Mucosa of descending colon (tissue), 3 donors: ENCODE results near the gene ZSWIM5. TPM values are rescaled to one million over a fixed set of nuclear protein-coding genes. Genes with fewer than 3 reads are reported as not detected.
A peak's percentile ranks its signal among the peaks of the same experiment; 100 is the strongest.
"Not testable (repeated sequence)": the region's sequence is repeated elsewhere in the genome, so short reads cannot be mapped to it uniquely, and the experiment has no call there.

Source experiments
- ATAC-seq: fragments of 200-7000 bp; cut with Tn5 transposase; one replicate; pipeline ENCODE4 v1.9.1; 2020; ENCODE audit warnings: mild to moderate bottlenecking, moderate library complexity
- DNase-seq, 3 donors: peaks; one replicate each; pipeline ENCODE4 v3.0.0-alpha.2; 2020
- H3K36me3 ChIP-seq: fragments of 200-600 bp; one replicate; pipeline ENCODE4 v1.8.0; 2021; ENCODE audit warnings: low read depth, mild to moderate bottlenecking
- H3K4me1 ChIP-seq: fragments of 200-600 bp; one replicate; pipeline ENCODE4 v1.8.0; 2021; ENCODE audit warnings: low read depth, mild to moderate bottlenecking
- H3K4me3 ChIP-seq: fragments of 200-600 bp; one replicate; pipeline ENCODE4 v1.8.0; 2021; ENCODE audit warnings: mild to moderate bottlenecking
- H3K9me3 ChIP-seq: fragments of 200-600 bp; one replicate; pipeline ENCODE4 v1.8.0; 2021; ENCODE audit warnings: mild to moderate bottlenecking
- intact Hi-C, 2 donors: fragments of 100-400 bp; cut with DNase I in 1 of 2; cut with micrococcal nuclease in 1 of 2; formaldehyde crosslinking; loops; one replicate each; pipeline versions ENCODE4 v1.11.0 to v1.11.1; 2022; cut with DNase I, micrococcal nuclease
- total RNA-seq, 3 donors: library from RNA; stranded (reverse); fragmentation: NEBNext Ultra II Directional in 2 of 3; extraction: Animal tissue kit (Norgen Biotek cat#: 25700) in 2 of 3; gene quantifications; one replicate each; pipeline versions ENCODE4 v1.2.1 to v1.2.4, GENCODE V29; 2021 to 2023
- TF ChIP-seq, protein P1 (sequence below): fragments of 200-600 bp; IDR thresholded peaks from one replicate; pipeline ENCODE4 v1.8.0; 2022; ENCODE audit warnings: antibody characterized with exemption, mild to moderate bottlenecking
- donor health status: DM: no; HTN: no; CAD: no; lungs with moderate emphysema.
- donor health status: DM: no; HTN: no; CAD: no.
- donor health status: DM: no; HTN: yes; CAD: no.

The ZSWIM5 gene
- total RNA-seq, 3 donors from 2014 or later = 6.9 to 16.5 (median 10.1) TPM

DNA sequence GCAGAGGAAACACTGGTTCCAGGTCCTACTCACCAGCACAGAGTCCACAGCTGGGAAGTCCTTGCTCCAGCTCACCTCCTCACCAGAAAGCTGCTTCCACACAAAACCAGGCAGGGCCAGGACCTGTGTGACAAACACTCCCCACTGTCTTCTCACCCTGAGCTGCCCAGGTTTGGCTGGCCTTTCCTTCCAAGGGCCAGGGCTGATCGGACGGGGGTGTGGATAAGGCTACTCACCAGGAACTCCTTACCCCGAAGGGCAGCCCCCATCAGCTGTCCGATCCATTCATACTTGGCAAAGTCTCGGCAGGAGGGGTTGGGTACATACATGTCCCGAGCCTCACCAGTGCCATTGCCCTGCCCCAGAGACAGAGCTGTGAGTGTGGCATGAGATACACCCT lies 200.6 kb downstream of the ZSWIM5 start:
- H3K9me3 ChIP-seq = no peaks in the 10 kb centered on the region
- intact Hi-C loops = no loop called here

DNA sequence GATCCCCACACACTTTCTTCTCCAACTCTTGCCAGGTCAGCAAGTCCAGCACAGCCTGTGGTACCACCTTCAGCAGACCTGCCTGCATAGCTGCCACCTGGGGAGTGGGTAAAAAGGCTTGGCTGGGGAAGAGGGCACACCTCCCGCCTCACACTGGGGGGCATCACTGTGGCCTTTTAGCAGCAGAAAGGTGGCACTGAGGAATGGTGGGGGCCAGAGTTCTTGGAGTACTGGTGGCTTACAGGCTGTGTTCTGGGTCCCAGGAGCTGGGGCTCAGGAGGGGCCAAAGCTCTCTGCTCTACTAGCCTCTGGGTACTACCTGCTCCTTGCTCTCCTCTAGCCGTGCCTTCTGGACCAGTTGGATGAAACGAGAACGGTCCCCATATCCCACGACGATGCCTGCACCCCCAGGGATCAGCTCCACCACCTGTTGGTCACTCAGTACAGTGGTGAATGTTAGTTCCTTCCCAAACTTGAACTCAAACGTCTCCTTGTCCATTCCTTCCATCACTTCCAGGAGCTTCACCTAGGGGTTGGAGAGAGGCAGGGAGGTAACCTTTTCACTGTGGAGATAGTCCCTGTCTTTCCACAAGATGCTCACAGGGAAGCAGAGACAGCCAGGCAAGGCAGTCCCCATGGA lies 202.0 kb downstream of the ZSWIM5 start:
- intact Hi-C loops = no loop called here
- no peak overlapping the region for H3K4me3 ChIP-seq
- H3K9me3 ChIP-seq = no peaks in the 10 kb centered on the region
- peaks cover 2% of the 10 kb centered on the region for H3K4me1 ChIP-seq
- H3K36me3 ChIP-seq = peaks cover 17% of the 10 kb centered on the region
- TF ChIP-seq, protein P1, sequence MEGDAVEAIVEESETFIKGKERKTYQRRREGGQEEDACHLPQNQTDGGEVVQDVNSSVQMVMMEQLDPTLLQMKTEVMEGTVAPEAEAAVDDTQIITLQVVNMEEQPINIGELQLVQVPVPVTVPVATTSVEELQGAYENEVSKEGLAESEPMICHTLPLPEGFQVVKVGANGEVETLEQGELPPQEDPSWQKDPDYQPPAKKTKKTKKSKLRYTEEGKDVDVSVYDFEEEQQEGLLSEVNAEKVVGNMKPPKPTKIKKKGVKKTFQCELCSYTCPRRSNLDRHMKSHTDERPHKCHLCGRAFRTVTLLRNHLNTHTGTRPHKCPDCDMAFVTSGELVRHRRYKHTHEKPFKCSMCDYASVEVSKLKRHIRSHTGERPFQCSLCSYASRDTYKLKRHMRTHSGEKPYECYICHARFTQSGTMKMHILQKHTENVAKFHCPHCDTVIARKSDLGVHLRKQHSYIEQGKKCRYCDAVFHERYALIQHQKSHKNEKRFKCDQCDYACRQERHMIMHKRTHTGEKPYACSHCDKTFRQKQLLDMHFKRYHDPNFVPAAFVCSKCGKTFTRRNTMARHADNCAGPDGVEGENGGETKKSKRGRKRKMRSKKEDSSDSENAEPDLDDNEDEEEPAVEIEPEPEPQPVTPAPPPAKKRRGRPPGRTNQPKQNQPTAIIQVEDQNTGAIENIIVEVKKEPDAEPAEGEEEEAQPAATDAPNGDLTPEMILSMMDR = no peak
- ATAC-seq (no peak), DNase-seq (no peak)

More for the DNA sequence above, 200.6 kb downstream of the ZSWIM5 start:
- H3K36me3 ChIP-seq = peaks cover 17% of the 10 kb centered on the region
- ATAC-seq (no peak), DNase-seq (no peak)
- no peak overlapping the region for H3K4me3 ChIP-seq
- H3K4me1 ChIP-seq = peaks cover 12% of the 10 kb centered on the region
- TF ChIP-seq, protein P1 = no peak

DNA sequence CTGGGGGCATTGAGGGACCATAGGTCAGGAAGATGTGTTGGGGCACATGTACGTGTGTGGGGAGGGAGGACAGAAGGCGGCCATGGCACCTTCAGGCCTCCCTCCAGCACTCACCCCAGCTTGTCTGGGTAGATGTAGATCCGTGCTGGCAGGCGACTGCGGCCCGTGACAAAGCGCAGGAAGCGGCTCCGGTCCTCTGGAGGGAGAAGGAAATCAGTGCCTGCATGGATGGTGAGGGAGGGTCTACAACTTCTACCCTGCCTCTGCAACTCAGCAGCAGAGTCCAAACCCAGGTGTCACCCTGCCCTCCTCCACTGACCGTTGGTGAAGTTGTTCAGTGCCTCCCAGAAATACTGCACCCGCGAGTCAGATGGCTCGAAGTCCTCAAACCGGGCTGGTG lies 202.7 kb downstream of the ZSWIM5 start:
- H3K9me3 ChIP-seq = no peaks in the 10 kb centered on the region
- ATAC-seq (no peak), DNase-seq (no peak)
- intact Hi-C loops = no loop called here
- TF ChIP-seq, protein P1 = no peak
- peaks cover 17% of the 10 kb centered on the region for H3K36me3 ChIP-seq
- H3K4me3 ChIP-seq = no peak overlapping the region
- no peaks in the 10 kb centered on the region for H3K4me1 ChIP-seq

DNA sequence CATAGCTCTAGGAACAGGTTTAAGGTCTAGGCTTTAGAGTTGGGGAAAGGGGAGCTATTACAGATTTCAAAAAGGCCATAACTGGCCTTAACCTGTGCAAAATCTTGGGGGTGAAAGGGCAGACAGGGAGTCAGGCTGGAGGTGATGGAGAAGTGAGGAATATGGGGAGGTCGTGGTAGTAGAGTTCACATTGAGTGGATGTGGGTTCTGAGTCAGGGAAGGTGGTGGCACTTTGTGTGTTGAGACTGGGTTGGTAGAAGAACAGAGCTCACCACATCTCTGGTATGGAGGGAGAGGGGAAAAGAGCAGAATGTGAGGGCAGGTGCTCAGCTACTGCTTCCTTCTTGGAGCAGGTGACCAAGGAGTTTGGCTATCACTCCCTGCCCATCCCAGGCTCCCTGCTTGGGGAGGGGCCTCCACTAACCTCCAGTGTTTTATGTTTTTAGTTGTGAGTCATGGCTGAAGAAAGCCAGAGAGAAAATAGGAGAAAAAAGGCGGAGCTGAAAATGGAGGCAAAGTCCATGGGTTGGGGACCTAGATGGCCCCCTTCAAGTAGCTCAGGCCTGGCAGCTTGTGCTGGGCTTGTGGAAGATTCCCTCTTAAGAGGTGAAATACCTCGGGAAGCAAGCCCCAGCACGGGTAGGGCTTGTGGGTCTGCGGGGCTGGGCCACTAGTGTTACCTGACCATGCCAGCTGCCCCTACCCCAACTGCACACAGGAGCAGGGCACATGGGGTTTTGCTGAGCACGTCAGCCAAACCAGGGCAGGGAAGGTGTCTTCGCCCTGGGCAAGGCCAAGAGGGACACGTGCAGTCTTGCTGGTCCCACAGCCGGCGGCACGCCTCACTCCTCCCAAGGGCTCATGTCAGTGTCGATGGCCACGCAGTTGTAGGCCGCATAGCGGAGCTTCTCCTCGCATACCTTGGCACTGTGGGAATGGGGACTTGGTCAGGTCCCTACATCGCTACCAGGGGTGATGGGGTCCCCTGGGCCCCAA lies 203.5 kb downstream of the ZSWIM5 start:
- Histone ChIP-seq H3K4me1 (no peaks in the 10 kb centered on the region), H3K4me3 (no peak overlapping the region), H3K36me3 (peaks cover 17% of the 10 kb centered on the region), H3K9me3 (no peaks in the 10 kb centered on the region)
- DNase-seq (no peak), ATAC-seq (peak; percentile 61)
- intact Hi-C loops = no loop called here
- TF ChIP-seq, protein P1 = no peak

DNA sequence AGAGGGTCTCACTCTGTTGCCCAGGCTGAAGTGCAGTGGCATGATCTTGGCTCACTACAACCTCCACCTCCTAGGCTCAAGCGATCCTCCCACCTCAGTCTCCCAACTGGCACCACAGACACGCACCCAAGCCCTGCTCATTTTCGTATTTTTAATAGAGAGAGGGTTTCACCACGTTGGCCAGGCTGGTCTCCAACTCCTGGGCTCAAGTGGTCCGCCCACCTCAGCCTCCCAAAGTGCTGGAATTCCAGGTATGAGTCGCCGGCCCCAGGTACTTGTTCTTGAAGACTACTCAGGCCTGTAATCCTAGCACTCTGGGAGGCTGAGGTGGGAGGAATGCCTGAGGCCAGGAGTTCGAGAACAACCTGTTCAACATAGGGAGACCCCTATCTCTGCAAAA lies 204.8 kb downstream of the ZSWIM5 start:
- H3K4me1 ChIP-seq, H3K4me3 ChIP-seq, H3K9me3 ChIP-seq, intact Hi-C loops, ATAC-seq, DNase-seq: not testable (repeated sequence)
- peaks cover 11% of the 10 kb centered on the region for H3K36me3 ChIP-seq

DNA sequence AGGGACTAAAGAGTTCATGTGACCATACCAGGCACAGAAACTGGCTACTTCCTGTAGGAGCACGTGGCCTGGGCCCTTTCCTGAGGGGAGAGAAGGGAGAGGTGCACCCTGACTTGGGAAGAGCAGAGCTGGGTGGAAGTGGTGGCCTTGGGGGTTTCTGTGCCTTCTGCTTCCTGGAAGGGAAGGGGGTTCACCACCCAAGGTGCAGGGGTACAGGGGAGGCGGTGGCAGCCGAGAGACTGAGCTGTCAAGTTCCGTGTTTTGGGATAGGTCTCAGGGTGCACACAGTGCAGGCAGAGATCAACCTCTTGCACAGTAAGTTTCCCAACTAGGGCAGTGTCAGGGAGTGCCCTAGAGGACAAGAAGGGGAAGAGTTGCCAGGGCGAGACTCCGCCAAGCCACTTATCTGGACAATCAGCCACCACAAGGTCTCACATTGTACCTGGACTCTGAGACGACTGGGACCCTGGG lies 205.4 kb downstream of the ZSWIM5 start:
- peak in 1 of 3 donors; percentile 24 for DNase-seq
- Histone ChIP-seq H3K4me1 (no peaks in the 10 kb centered on the region), H3K9me3 (no peaks in the 10 kb centered on the region), H3K4me3 (no peak overlapping the region), H3K36me3 (peaks cover 11% of the 10 kb centered on the region)
- TF ChIP-seq, protein P1 = no peak
- ATAC-seq = peak; percentile 45
- intact Hi-C loops = no loop called here
